HG03066 (cell line): ENCODE measurements around the gene FKBP10.

Experiments
- ATAC-seq: cut with Tn5 transposase; IDR thresholded peaks from one replicate; pipeline ENCODE4 v1.9.1; 2021; ENCODE audit warnings: low read depth; ENCODE audit not compliant: unreplicated experiment

Gene FKBP10

DNA sequence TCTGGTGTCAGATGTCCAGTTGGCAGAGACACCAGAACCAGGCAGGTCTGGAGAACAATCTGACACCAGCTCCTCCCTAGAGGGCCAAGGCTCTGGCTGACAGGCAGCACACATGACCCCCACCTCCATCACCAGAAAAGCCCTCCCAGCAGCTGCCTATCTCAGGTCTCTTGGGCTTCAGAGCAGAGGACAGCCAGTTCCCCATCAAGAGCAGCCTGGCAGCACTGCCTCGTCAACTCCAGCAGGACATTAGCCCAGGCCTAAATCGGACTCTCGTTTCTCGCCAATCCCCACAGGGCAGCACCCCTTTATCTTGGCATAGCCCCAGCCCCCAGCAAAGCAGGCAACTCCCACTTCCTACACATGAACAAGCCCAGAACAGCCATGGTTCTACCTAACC is 30.7 kb upstream of the FKBP10 start:
- ATAC-seq: no peak

DNA sequence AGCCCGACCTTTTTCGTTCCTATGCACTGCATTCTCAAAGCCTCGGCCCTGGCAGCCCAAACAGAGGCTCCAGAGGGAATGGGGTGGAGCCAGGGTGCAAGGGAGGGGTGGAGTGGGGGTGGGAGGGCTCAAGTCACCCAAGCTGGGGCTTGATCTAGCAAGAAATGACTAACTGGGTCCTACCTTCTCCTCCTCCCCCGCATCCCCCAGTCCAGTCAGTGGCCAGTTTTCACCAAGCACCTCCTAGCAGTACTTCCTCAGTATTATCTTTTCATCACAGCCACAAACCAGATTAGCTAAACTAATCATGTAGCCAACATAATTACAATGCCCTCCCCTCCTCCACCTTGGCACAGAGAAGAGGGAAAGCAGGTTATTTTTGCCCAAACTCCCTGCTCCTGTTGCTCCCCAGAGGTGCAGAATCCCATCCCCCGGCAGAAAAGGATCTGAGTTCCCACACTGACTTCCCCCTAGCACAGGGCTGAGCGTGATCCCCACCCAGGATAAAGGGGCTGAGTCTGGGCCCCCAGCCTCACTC is 28.5 kb upstream of the FKBP10 start:
- ATAC-seq: no peak

DNA sequence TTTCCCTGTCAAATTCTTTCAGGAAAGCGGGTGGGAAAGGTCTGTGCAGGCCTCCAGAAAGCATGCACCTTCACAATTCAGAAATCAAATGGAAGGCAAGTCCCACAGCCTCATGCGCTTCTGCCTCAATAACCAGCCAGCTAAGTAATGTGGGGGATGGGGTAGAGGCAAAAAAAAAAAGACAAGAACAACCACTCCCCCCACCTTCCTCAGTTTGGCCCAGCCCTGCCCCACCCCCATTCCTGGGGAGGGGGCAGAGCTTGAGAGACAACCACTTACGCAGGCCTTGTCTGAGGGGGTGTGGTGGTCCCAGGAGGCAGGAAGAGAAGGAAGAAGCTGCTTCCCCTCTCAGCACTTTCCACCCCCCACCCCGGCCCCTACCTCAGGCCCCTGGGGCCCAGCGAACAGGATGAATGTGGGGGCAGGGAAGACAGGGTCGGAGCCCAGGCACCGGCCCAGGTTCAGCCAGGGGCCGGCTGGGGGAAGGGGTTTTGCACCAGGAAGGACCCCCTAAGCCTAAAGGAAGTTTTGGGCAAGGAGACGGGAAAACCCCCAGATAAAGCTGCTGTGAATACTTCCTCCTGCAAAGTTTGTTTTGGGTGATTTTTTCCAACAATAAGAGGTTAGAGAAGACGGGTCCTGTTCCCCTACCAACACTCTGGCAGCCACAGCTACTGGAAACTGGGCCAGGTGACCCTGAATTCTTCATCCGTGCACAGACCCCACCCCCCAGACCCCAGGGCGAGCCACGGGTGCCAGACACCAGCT is 27.5 kb upstream of the FKBP10 start:
- ATAC-seq: no peak

DNA sequence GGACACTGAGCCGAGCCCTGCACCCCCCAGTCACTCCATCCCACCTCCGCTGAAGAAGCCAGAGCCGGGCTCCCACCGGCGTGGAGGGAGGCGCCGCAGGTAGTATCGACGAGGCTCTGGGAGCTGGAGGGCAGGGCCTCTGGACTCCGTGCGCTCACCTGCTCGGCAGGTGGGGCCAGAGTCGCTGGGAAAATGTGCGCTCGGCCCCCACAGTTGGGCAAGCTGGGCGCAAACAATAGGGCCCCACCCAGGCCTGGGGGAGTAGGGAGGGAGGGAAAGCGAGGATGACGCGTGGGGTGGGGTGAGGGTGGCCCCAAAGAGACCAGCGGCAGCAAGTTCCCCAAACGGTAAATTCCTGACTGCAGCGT is 27.0 kb upstream of the FKBP10 start:
- ATAC-seq: no peak

- no peak for ATAC-seq
Measured at GRCh38 chr17:41786227-41787020, 26.4 kb upstream of the FKBP10 start, which contains the start of gene JUP. Gene JUP, minus strand, starts transcription at chr17:41786711. Its CDS starts 14,857 bp downstream, at chr17:41771854.

GRCh38 chr17:41787021-41787418 is 25.8 kb upstream of the FKBP10 start:
- no peak for ATAC-seq

- ATAC-seq: no peak
Measured at GRCh38 chr17:41792845-41793783, 19.7 kb upstream of the FKBP10 start.

GRCh38 chr17:41793784-41794539 is 18.8 kb upstream of the FKBP10 start:
- no peak for ATAC-seq

DNA sequence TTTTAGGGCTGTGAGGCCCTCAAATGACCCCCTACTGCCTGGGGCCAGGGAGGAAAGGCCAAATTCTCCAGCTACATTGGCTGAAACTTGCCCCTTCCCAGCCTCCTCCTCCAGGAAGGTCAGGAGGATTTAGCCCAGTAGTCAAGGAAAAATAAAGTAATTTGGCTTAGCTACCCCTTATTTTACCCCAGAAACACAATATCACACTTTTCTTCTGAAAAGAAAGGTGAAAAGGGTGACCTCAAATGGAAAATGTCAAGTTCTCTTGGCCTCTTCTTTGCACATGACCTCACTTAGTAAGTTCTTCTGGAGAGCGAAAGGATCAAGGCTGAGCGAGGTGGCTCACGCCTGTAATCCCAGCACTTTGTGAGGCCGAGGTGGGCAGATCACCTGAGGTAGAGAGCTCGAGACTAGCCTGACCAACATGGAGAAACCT is 18.2 kb upstream of the FKBP10 start:
- no peak for ATAC-seq

GRCh38 chr17:41796121-41796895 is 16.5 kb upstream of the FKBP10 start:
- no peak for ATAC-seq

- ATAC-seq: no peak
Measured at GRCh38 chr17:41797377-41797776, 15.4 kb upstream of the FKBP10 start.

DNA sequence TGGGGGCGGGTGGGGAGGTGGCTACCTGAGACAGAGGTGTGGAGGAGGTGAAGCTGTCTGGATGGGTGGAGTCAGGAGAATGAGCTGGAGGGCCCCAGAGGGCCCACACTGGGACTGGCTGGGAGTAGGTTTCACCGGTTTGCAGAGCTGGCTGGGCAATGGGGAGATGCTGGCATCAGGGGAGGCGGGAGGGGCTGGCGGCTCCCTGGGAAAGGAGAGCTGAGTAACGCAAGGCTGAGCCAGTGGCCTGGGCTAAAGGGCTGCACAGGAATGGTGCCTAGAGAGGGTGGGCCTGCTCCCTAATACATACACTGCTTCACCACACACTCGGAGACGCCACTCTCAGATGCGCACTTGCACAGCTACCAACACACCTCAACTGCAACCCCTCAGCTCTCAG is 13.4 kb upstream of the FKBP10 start:
- no peak for ATAC-seq

- ATAC-seq: no peak
Measured at GRCh38 chr17:41800601-41801373, 12.0 kb upstream of the FKBP10 start.

- no peak for ATAC-seq
Measured at GRCh38 chr17:41801374-41802271, 11.2 kb upstream of the FKBP10 start.

DNA sequence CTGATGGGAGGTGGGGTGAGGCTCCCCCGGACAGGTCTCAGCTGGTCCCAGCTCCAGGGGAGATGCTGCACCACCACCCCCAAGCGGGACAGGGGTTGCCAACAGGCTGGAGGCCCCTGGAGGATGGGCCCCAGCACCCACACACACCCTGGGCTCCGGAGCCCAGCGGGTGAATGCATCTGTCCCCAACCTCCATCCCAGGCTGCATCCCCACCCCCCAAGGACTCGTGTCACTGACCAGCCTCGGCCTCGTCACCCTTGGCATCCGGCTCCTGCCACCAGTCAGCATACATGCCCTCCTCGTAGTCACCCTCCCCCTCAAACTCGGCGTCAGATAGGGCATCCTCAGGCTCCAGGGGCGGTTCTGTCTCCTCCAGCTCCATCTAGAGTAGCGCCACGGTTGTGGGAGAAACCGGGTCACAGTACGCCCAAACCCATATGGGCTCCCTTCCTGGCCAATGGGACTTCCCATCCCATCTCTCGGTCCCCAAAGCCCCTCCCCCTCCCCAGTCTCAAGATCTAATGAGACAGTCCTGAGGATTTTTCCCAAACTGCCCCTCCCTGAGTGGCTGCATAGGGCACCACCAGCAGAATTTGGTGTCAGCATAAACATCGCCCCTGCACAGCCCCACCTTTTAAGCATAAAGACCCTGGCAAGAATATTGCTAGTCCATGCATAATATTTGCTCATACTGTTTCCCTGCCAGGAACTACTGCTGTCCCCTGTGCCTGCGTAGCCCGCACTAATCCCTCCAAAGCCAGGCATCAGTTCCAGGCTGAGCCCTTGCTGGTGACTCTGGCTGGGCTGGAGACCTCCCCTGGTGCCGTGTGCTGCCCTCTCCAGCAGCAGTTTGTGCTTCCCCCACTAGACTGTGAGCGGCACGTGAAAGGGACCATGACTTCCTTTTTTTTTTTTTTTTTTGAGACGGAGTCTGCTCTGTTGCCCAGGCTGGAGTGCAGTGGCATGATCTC is 9.5 kb upstream of the FKBP10 start:
- ATAC-seq: no peak
